ENCODE data around the gene STX12.

DNA sequence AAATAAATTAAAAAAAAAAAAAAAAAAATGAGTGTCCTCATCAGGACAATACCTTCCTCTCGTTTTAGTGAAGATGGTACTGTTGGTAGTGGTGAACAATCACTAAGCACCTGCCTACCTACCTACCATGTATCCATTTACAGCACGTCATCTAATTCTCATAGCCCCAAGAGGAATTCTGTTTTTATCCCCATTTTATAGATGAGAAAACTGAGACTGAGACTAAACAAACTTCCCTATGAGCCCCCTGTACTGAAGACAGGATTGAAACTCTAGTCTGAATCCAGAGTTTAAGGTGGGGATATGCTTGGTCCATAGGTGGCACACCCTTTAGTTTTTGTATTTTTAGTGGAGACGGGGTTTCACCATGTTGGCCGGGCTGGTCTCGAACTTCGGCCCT lies 82.1 kb downstream of the STX12 start:
- TF ChIP-seq POLR2A (IDR thresholded peaks at IDR 0.05; ENCODE audit: low read length): no peak
- TF ChIP-seq GATA1 (IDR thresholded peaks at IDR 0.05; ENCODE audit: low read depth, low read length): no peak
